GM19035 (cell line): ENCODE measurements around the gene POLDIP3.
"Not testable (repeated sequence)": the region's sequence is repeated elsewhere in the genome, so short reads cannot be mapped to it uniquely, and the experiment has no call there.

Experiments
- ATAC-seq: cut with Tn5 transposase; IDR thresholded peaks from one replicate; pipeline ENCODE4 v1.9.1; 2021; ENCODE audit not compliant: unreplicated experiment

POLDIP3 gene

DNA sequence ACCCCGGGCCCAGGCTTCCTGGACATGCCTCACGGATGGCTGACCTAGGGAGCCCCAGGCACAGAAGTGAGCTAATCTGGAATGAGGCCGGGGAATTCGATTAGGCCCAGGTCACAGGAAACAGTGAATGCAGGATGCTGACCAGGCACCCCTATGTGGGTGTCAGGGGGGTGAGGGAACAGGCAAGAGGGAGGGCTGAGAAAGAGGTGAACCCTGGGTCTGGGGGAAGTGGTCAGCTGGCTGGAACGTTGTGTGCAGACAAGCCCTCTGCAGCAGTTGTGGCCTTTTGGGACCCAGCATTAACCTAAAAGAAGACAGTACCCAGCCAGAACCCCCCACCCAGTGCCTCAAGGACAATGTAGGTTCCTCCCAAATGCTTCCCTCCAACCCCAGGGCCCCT, 52.8 kb downstream of the POLDIP3 start:
- no peak for ATAC-seq

DNA sequence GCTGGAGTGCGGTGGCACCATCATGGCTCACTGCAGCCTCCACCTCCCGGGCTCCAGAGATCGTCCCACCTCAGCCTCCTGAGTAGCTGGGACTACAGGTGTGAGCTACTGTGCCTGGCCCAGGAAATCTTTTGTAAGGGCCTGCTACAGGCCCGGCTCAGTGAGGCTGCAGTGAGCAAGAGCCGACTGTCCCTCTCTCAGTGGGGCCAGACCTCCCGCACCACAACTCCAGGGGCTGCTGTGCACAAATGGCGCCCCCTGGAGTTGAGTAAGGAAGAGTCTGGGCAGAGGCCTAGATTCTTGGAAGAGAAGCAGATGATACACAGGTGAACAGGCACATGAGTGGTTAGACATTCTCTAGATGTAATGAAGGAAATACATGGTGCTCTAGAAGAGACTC, 53.9 kb downstream of the POLDIP3 start:
- ATAC-seq, result no peak

DNA sequence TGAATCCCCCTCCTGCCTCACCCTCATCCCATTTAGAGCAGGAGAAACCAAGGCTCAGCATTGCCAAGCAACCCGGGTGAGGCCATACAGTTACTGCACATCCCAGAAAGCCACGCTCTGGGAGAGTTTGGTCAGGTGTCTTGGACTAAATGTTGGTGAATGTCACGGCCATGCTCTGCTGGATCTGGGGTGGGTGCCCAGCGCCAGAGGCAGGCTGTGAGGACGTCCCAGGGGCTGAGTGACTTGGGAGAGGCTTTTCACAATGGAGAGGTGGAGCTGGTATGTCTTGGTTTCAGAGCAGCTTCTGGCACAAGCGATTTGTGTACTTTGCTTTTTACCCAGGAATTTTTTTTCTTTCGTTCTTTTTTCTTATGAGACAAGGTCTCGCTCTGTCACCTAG, 54.3 kb downstream of the POLDIP3 start:
- no peak for ATAC-seq

DNA sequence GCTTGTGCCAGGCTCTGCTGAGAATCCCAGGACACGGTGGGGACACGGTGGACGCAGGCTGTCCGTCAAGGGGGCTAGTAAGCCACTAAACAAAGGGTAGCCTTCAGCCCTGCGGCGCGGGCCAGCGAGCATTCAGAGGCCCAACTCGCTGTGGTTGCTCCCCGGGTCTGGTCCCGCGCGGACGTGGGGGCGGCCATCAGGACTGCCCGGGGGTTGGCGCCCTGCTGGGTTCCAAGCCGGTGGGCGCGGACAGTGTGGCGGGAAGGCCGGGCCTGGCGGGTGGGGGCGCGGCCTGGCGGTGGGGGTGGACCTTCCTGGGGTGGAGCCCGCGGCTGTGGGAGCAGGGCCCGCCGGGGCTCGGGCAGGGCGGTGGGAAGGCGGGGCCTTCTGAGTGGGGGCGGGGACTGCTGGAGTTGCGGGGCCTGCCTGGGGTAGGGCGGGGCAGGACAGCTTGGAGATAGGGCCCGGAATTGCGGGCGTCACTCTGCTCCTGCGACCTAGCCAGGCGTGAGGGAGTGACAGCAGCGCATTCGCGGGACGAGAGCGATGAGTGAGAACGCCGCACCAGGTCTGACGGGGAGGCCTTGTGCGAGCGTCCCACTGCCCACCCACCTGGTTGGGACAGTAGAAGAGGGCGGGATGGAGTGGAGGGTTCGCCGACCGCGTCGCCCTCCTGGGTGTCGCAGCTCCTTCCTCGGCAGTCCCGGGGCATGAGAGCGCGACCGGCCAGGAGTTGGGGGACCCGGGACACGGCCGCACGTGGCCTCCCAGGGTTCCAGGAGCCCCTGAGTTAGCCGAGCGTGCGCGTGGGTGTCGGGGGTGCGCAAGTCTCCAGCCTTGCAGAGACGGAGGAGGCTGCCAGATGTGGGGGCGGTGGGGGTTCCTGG, 61.0 kb downstream of the POLDIP3 start, which contains the start of gene SERHL2:
SERHL2 (plus strand) TSS at position 482 of the 887 bp plus-strand sequence; CDS start at position 547, 65 bp downstream.
- ATAC-seq, result peak; percentile 43

DNA sequence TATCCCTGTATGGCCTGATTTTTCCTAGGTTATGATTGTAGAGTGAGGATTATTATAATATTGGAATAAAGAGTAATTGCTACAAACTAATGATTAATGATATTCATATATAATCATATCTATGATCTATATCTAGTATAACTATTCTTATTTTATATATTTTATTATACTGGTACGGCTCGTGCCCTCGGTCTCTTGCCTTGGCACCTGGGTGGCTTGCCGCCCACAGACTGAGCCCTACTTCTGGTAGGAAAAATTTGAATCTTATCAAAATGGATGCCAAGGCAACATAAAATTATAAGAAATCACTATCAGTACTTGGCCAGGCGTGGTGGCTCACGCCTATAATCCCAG, 62.4 kb downstream of the POLDIP3 start:
- not testable (repeated sequence) for ATAC-seq

DNA sequence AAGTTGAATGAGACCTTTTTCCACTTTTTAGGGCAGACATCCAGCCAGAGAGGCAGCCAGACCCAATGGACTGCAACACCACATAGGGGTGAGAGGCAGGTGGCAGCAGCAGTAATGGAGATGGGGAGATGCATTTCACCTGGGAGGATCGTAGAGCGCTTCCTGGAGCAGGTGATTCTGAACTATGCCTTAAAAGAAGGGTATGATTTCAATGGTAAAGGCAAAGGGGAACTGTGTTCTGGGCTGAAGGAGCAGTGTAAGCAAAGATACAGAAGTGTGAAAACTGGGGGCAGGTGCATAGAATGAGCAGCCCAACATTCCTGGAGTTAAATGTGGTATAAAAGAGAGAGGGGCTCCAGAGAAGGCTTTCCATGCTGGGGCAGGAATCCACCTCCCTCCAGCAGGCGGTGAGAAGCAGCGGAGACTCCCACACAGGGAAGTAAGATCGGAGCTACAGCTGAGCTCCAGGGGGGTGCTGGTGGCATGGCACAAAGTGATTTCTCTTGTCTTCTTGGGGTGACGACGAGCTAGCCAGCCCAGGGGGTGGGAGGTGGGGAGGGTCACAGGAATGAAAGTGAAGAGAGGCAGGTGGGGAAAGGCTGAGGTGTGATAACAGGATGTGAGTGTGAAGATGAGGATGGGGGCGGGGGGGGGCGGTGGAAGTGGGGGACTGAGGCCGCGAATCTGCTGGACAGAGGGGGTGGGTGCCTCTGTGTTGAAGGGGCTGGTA, 65.2 kb downstream of the POLDIP3 start:
- ATAC-seq, result no peak

DNA sequence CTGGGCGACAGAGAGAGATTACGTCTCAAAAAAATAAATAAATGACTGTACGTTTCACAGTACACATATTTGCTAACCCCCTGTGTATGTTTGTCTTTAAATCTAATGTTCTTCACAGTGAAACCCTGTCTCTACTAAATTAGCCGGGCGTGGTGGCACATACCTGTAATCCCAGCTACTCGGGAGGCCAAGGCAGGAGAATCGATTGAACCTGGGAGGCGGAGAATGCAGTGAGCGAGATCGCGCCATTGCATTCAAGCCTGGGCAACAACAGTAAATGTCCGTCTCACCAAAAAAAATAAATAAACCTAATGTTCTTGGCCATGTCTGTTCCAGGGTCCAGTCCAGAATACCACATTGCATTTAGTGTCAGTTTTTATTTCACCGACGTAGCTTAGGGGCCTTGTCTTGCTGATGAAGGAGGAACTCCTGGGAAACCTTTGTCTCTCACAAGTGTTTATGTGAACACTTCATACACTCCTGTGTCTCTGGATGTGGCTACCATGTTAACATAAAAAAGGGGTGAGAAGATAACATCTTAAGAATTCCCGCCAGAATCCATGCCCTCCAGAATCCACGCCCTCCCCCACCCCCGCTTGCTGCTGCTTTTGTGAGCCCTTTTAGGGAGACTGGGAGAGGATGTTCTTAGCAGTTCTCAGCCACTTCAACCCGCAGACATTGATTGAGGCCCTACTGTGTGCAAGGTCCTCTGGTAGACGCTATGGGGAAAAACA, 65.9 kb downstream of the POLDIP3 start:
- no peak for ATAC-seq

DNA sequence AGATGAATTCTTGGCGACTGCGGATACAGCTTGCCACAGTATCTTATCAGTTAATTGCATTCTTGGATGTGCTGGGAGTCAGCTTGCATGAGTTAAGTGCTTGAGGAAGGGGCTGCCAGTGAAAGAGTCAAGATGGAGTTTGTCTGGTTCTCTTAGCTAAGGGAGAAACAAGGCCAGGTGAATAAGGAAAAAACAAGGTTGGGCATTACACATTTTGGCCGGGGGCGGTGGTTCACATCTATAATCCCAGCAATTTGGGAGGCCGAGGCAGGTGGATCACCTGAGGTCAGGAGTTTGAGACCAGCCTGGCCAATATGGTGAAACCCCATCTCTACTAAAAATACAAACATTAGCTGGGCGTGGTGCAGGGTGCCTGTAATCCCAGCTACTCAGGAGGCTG, 66.6 kb downstream of the POLDIP3 start:
- ATAC-seq, result not testable (repeated sequence)

DNA sequence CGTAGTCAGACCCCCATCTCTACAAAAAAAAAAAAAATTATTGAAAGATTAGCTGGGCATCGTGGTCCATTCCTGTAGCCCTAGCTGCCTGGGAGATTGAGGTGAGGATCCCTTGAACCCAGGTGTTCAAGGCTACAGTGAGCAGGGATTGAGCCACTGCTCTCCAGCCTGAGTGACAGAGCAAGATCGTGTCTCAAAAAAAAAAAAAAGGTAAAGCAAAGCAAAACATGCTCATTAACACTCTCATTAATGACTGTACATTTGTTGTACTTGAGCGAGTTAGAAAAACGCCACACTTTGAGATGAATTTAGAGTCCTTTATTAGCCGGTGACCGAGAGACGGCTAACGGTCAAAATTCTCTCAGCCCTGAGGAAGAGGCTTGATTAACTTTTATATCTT, 67.1 kb downstream of the POLDIP3 start:
- no peak for ATAC-seq

DNA sequence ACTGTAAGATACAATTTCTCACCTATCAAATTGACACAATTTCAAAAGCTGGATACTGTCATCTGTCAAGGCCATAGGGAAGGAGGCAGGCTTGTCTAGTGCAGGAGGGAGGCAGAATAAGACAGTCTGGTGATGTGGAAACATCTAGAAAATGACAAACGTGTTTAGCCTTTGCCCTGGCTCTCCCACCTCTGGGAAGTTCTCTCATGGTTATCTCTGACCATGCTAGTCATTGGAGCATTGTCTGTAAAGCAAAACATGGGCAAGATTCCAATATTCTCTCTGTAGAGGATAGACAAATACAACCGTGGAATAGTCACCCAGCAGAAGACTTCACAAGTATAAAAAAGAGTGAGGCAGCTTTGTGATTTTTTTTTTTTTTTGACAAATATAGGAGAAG, 70.0 kb downstream of the POLDIP3 start:
- ATAC-seq, result no peak

DNA sequence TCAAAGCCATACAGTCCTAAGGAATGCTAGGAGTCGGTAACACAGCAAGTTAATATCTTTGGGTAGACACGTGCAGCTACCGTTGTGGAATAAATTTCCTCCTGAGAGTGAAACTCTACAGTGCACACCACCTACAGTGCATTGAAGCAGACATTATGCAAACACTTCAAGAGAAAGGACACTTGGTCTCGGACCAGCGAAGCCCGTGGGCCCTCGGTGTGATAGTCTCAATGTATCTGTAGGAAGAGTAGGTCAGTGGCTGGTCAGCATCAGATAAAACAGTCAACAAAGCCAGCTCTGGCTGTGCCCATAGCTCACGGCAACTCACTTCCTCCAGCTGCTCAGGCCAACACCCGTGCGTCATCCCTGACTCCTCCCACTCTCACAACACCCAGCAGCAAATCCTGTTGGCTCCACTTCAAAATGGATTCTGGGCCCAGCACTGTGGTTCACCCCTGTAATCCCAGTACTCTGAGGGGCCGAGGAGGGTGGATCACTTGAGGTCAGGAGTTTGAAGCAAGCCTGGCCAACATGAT, 75.4 kb downstream of the POLDIP3 start:
- not testable (repeated sequence) for ATAC-seq

DNA sequence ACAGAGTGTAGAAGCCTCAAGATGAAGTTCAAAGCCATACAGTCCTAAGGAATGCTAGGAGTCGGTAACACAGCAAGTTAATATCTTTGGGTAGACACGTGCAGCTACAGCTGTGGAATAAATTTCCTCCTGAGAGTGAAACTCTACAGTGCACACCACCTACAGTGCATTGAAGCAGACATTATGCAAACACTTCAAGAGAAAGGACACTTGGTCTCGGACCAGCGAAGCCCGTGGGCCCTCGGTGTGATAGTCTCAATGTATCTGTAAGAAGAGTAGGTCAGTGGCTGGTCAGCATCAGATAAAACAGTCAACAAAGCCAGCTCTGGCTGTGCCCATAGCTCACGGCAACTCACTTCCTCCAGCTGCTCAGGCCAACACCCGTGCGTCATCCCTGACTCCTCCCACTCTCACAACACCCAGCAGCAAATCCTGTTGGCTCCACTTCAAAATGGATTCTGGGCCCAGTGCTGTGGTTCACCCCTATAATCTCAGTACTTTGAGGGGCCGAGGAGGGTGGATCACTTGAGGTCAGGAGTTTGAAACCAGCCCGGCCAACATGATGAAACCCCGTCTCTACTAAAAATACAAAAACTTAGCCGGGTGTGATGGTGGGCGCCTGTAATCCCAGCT, 77.4 kb downstream of the POLDIP3 start:
- ATAC-seq, result peak; percentile 47

DNA sequence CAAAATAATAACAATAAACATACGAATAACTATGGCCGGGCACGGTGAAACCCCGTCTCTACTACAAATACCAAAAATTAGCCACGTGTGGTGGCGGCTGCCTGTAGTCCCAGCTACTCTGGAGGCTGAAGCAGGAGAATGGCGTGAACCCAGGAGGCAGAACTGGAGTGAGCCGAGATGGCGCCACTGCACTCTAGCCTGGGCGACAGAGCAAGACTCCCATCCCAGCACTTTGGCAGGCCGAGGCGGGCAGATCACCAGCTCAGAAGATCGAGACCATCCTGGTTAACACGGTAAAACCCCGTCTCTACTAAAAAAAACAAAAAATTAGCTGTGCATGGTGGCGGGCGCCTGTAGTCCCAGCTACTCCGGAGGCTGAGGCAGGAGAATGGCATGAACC, 78.0 kb downstream of the POLDIP3 start:
- not testable (repeated sequence) for ATAC-seq

DNA sequence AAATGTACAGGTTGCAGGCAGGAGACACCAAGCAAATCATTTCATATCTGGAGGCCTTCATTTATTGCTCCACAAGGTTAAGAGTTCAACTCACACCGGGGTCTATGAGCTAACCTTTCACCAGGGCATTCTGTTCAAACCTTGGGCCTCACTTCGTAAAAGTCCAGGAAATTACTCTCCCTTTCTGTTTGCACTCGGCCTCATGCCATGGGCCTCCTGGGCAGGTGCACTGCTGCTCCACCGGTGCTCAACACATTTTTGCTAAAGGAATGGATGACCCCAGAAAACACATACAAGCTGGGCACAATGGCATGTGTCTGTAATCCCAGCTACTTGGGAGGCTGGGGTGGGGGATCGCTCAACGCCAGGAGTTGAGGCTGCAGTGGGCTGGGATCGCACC, 78.5 kb downstream of the POLDIP3 start:
- no peak for ATAC-seq

DNA sequence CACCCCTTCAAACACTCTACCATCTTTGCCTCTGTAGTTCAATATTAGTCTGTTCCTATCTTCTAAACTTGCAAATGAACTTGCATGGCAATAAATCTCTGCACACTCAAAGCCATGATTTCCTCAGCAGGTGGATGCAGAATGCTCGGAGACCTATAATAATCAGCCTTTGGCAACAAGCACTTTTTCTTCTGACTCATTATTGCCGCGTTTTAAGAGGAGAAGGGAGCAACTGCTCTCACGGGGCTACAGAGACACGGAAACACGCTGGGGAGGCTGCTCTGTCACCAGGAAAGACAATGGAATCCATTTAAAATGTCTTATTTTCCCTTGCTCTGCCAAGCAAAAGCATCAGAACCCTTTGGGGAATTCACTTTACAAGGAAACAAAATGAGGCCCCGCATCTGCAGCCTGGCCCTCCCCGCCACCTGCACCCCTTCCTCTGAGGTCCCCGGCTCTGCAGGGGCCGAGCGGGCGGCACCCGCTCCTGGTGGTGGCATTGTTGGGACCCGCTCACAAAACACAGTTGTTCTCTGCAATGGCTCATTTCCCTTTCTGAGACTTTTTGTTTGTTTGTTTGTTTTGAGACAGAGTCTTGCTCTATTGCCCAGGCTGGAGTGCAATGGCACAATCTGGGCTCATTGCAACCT, 79.5 kb downstream of the POLDIP3 start:
- ATAC-seq, result not testable (repeated sequence)
